Activated CD4-positive, CD25-positive, alpha-beta regulatory T cell treated with anti-CD3 and anti-CD28 coated beads, Interleukin-2, amount 50 U/mL, for 16 hours (primary cell): ENCODE data around the gene PMP22.

Source experiments
- DNase-seq: peaks from one replicate; pipeline ENCODE4 v3.0.0-alpha.2; 2020; ENCODE audit warnings: low read depth, low spot score

Gene PMP22

GRCh38 chr17:15265131-15265530, at the start of gene PMP22:
Gene PMP22 (minus strand): TSS chr17:15265326. CDS start chr17:15260727, 4,599 bp downstream.
- DNase-seq, result no peak

DNA sequence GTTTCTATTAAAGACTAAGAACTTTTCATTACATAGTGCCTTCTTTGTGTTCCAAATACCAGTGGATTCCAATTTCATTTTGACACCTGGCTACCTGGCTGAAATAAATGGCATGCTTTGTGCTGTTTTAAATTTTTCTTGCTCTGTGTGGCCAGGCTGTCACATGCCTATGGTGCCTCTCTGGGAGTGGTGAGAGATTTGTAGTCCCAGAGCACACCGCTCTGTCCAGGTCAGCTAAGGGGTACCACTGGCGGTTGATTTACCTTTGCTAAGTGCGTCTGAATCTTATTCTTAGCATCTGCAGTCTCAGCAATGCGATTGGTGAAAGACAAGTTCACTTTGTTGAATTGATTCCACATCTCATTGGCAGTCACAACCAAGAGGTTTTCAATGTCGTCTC, 46.9 kb upstream of the PMP22 start:
- no peak for DNase-seq

GRCh38 chr17:15309793-15310192, 44.7 kb upstream of the PMP22 start:
- DNase-seq, result no peak

DNA sequence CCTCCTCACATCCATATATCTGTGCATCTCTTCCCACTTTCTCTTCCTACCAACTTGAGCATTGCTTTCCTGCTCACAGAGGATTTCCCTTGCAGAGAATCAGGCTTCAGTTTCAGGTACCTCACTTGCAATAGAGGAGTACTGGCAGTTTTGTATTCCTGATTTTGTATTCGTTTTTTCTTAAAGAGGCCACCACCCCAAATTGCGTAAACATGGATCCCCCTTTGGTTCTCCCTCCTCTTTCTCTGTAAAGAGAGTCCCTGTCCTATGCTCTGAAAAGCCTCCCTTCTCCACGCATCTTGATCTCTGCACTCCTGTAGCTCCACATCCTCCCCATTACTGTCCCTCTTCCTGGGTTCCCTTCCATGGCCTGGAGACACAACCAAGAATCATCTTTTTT, 44.1 kb upstream of the PMP22 start:
- no peak for DNase-seq

GRCh38 chr17:15308758-15309157, 43.6 kb upstream of the PMP22 start:
- no peak for DNase-seq

GRCh38 chr17:15307710-15308111, 42.6 kb upstream of the PMP22 start:
- no peak for DNase-seq

DNA sequence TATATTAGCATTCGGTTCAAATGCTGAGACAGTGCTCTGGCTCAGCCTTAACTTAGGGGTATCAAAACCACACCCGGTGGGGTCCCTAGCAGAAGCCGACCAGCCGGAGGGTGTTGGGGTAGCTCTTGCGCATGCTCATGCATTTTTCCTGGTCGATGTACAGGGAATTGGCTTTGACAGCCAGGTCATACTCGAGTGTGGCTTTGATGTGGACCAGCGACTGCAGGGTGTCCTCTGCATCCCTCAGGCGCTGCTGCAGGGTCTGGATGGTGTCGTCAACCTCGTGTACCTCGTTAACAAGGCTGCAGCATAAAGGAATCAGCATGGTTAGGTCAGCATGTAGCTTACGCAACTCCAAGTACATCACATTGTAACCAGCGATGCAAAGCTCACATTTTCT, 38.7 kb upstream of the PMP22 start:
- DNase-seq, result no peak

GRCh38 chr17:15303268-15303667, 38.1 kb upstream of the PMP22 start:
- DNase-seq, result no peak

GRCh38 chr17:15301845-15302244, 36.7 kb upstream of the PMP22 start:
- DNase-seq, result no peak

- DNase-seq, result no peak
Observed at GRCh38 chr17:15298176-15298575, 33.0 kb upstream of the PMP22 start.

GRCh38 chr17:15293558-15293957, 28.4 kb upstream of the PMP22 start:
- DNase-seq, result no peak

GRCh38 chr17:15291674-15292361, 26.7 kb upstream of the PMP22 start:
- no peak for DNase-seq

DNA sequence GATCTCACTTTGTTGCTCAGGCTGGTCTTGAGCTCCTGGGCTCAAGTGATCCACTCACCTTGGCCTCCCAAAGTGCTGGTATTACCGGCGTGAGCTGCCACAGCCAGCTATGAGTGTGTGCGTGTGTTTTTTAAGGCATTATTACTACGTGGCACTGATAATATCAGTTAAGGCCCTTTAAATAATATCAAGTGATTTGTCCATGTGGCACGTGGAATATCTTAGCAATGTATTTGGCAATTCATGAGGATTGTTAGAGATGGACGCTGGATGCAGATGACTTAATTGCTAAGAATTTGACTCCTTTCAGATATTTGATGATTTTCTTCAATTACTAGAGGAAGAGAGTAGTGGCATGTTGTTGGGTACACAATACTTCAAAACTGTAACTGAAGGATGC, 25.5 kb upstream of the PMP22 start:
- no peak for DNase-seq

DNA sequence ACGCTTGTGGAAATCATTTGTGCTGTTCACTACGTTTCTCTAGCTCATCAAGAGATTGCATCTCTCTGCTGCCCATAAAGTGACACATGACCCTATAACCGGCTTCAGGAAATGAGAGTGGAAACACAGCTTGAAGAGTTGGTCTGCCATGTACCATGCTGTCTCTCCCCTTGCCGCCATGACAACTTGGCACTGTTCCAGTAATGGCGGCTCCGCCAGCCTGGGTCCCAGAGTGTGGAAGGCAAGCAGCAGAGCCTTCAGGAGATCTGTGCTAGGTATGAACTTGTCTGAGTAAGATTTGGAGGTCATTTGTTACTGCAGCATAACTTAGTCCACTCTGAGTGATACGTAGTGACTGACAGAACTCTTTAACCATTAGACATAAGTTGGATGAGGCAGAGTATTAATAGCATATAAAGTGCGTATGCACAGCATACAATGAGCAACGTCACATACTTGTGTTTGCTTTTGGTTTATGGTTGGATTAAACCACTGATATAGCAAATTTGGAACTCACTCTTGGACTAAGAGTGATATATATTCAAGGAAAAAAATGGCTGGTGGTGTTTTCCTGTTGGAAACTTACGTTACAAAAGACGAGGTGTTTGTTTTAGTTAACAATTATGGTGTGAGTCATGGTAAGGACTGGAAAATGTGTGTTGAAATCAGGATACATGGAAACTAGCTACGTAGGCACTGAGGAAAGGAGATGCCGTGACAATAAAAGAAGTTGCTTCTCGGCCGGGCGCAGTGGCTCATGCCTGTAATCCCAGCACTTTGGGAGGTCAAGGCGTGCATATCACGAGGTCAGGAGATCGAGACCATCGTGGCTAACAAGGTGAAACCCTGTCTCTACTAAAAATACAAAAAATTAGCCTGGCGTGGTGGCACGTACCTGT, 24.4 kb upstream of the PMP22 start:
- DNase-seq, result no peak

GRCh38 chr17:15288859-15289258, 23.7 kb upstream of the PMP22 start:
- no peak for DNase-seq

GRCh38 chr17:15287538-15288267, 22.6 kb upstream of the PMP22 start:
- no peak for DNase-seq

GRCh38 chr17:15285466-15285865, 20.3 kb upstream of the PMP22 start:
- no peak for DNase-seq

DNA sequence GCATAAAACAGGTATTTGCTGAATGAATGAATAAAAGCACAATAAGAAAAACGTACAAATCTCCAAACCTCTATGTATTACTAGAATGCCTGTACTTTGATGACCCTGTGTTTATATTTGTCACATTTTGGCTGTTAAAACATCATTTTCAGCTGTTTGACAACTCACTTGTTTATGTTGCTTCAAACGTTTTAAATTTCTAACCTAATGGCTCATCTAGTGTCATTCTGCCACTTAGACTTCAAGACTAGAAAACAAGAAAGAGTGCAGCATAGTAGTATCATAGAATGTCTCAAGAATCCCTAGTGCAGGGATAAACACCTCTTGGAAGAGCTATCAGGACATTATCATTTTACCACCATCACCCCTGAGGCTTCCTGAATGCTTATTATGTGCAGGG, 19.4 kb upstream of the PMP22 start:
- DNase-seq, result no peak

DNA sequence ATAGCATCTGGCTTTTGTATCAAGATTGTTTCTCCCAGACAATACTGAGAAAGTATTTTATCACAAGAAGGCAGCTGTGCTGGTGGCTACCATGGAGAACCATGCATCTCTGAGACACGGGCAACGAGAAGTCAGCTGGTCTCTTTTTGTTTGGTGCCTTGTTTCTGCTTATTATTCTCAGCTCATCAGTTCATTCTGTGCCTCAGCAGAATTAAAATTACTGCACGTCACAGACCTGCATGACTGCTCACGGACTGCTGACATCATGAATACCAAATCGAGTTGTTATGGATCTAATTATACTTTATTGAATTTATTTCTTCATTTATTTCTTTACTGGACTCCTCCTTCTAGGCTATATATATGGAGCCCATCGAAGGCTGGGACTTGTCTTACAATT, 19.0 kb upstream of the PMP22 start:
- DNase-seq, result no peak

DNA sequence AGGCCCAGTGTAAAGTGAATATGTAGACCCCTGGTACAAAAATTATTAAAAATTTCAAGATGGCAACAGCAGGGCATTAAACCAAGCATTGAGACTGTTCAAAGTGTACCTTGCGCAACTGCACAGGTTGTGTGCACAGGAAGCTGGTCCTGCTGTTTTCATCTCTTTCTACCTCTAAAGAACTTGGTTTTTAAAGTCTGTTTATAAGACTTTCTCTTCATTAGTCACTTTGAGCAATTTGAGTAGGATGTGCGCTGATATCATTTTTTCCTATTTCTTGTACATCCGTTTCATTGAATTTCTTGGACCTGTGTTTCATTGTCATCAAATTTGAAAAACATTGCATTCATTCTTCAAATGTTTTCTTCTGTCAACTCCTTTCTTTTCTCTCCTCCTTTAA, 16.8 kb upstream of the PMP22 start:
- no peak for DNase-seq

GRCh38 chr17:15278924-15279477, 13.9 kb upstream of the PMP22 start:
- DNase-seq, result no peak

GRCh38 chr17:15278380-15278779, 13.3 kb upstream of the PMP22 start:
- no peak for DNase-seq
